ENCODE data around the gene SENP3.

The SENP3 gene

GRCh38 chr17:7552621-7553051, 9.1 kb upstream of the SENP3 start:
- in situ Hi-C loops (cut with HindIII; ENCODE audit: low pct_ligation_motif_present, low pct_unique_long_range_greater_than_20kb, low sequenced_read_pairs): no loop called here
- no peak for DNase-seq

GRCh38 chr17:7553356-7553755, 8.4 kb upstream of the SENP3 start:
- in situ Hi-C loops (cut with HindIII; ENCODE audit: low pct_ligation_motif_present, low pct_unique_long_range_greater_than_20kb, low sequenced_read_pairs): no loop called here
- no peak for DNase-seq

GRCh38 chr17:7555320-7555948, 6.3 kb upstream of the SENP3 start:
- in situ Hi-C loops (cut with HindIII; ENCODE audit: low pct_ligation_motif_present, low pct_unique_long_range_greater_than_20kb, low sequenced_read_pairs): no loop called here

GRCh38 chr17:7556627-7557026, 5.1 kb upstream of the SENP3 start:
- in situ Hi-C loops (cut with HindIII; ENCODE audit: low pct_ligation_motif_present, low pct_unique_long_range_greater_than_20kb, low sequenced_read_pairs): no loop called here
- DNase-seq: no peak

More at GRCh38 chr17:7555320-7555948, 6.3 kb upstream of the SENP3 start:
- no peak for DNase-seq

- DNase-seq: no peak
- in situ Hi-C loops (cut with HindIII; ENCODE audit: low pct_ligation_motif_present, low pct_unique_long_range_greater_than_20kb, low sequenced_read_pairs): no loop called here
These were observed 4.5 kb upstream of the SENP3 start for GRCh38 chr17:7557147-7557764.

GRCh38 chr17:7557775-7558543, 3.8 kb upstream of the SENP3 start:
- in situ Hi-C loops (cut with HindIII; ENCODE audit: low pct_ligation_motif_present, low pct_unique_long_range_greater_than_20kb, low sequenced_read_pairs): no loop called here
- DNase-seq: peak; percentile 81

- no peak for DNase-seq
- in situ Hi-C loops (cut with HindIII; ENCODE audit: low pct_ligation_motif_present, low pct_unique_long_range_greater_than_20kb, low sequenced_read_pairs): no loop called here
These were observed 3.0 kb upstream of the SENP3 start, which contains the start of gene TNFSF13 for GRCh38 chr17:7558544-7559319. TSS of gene TNFSF13 (plus strand) at chr17:7558750. CDS start at chr17:7559040, 290 bp downstream.

- no peak for DNase-seq
- in situ Hi-C loops (cut with HindIII; ENCODE audit: low pct_ligation_motif_present, low pct_unique_long_range_greater_than_20kb, low sequenced_read_pairs): no loop called here
These were observed 2.2 kb upstream of the SENP3 start for GRCh38 chr17:7559320-7560171.

GRCh38 chr17:7560172-7561027, 1.3 kb upstream of the SENP3 start:
- peak; percentile 84 for DNase-seq
- in situ Hi-C loops (cut with HindIII; ENCODE audit: low pct_ligation_motif_present, low pct_unique_long_range_greater_than_20kb, low sequenced_read_pairs): no loop called here

- in situ Hi-C loops (cut with HindIII; ENCODE audit: low pct_ligation_motif_present, low pct_unique_long_range_greater_than_20kb, low sequenced_read_pairs): no loop called here
- DNase-seq: peak; percentile 86
These were observed 617 bp upstream of the SENP3 start for GRCh38 chr17:7561028-7561575.

- DNase-seq: no peak
- in situ Hi-C loops (cut with HindIII; ENCODE audit: low pct_ligation_motif_present, low pct_unique_long_range_greater_than_20kb, low sequenced_read_pairs): no loop called here
These were observed 488 bp downstream of the SENP3 start for GRCh38 chr17:7562208-7562605.

GRCh38 chr17:7563115-7563869, 1.6 kb downstream of the SENP3 start:
- in situ Hi-C loops (cut with HindIII; ENCODE audit: low pct_ligation_motif_present, low pct_unique_long_range_greater_than_20kb, low sequenced_read_pairs): no loop called here
- no peak for DNase-seq

GRCh38 chr17:7569571-7569970, 7.9 kb downstream of the SENP3 start:
- DNase-seq: no peak
- in situ Hi-C loops (cut with HindIII; ENCODE audit: low pct_ligation_motif_present, low pct_unique_long_range_greater_than_20kb, low sequenced_read_pairs): no loop called here

GRCh38 chr17:7570351-7570750, 8.6 kb downstream of the SENP3 start:
- no peak for DNase-seq
- in situ Hi-C loops (cut with HindIII; ENCODE audit: low pct_ligation_motif_present, low pct_unique_long_range_greater_than_20kb, low sequenced_read_pairs): no loop called here

GRCh38 chr17:7572338-7572587, 10.5 kb downstream of the SENP3 start:
- in situ Hi-C loops (cut with HindIII; ENCODE audit: low pct_ligation_motif_present, low pct_unique_long_range_greater_than_20kb, low sequenced_read_pairs): no loop called here
- no peak for DNase-seq

- in situ Hi-C loops (cut with HindIII; ENCODE audit: low pct_ligation_motif_present, low pct_unique_long_range_greater_than_20kb, low sequenced_read_pairs): no loop called here
These were observed 11.0 kb downstream of the SENP3 start for GRCh38 chr17:7572588-7573323.

More at GRCh38 chr17:7572588-7573323, 11.0 kb downstream of the SENP3 start:
- DNase-seq: peak; percentile 99
